GM12878 (cell line): ENCODE results near the gene ZNF582. TPM values are rescaled to one million over a fixed set of nuclear protein-coding genes. Genes with fewer than 3 reads are reported as not detected.

ENCODE experiments used
- ATAC-seq: fragments of 200-7000 bp; cut with Tn5 transposase; 3 replicates; pipeline ENCODE4 v1.9.1; 2020; ENCODE audit warnings: mild to moderate bottlenecking, moderate library complexity
- BruUV-seq: library from RNA; stranded (reverse); fragments of 400-500 nt; replicated peaks from 2 replicates; lab custom pipeline; 2021; lab: Mats Ljungman, UMichigan
- CTCF ChIA-PET: fragments of 300-600 bp; sonication (Branson Sonifier 250); formaldehyde crosslinking; extraction: SDS; loops from one replicate; lab custom pipeline; 2021; ENCODE audit warnings: inconsistent platforms; lab: Yijun Ruan, JAX
- POLR2A ChIA-PET: fragments of 350-600 bp; formaldehyde crosslinking; extraction: SDS; loops from one replicate; lab custom pipeline; 2021; ENCODE audit warnings: inconsistent platforms; lab: Charles Lee
- RAD21 ChIA-PET: fragments of 300-600 bp; sonication (Branson Sonifier 250); formaldehyde crosslinking; loops from one replicate; lab custom pipeline; 2023; ENCODE audit warnings: antibody characterized with exemption; ENCODE audit not compliant: unreplicated experiment; lab: Charles Lee
- SMC1A ChIA-PET: fragments of 300-600 bp; sonication (Branson Sonifier 250); formaldehyde crosslinking; loops from one replicate; lab custom pipeline; 2023; ENCODE audit not compliant: unreplicated experiment, uncharacterized antibody; lab: Charles Lee
- DNase-seq: peaks from one replicate; pipeline ENCODE4 v3.0.0-alpha.2; 2011; ENCODE audit warnings: low read depth, low spot score
- FAIRE-seq: peaks from 3 replicates; lab custom pipeline; 2011; peaks lifted over from hg19 to GRCh38; lab: Jason Lieb, UNC
- H2AFZ ChIP-seq: 2 replicates; pipeline ENCODE4 v1.6.0; 2011; ENCODE audit warnings: low read depth, low read length, control low read depth; ENCODE audit not compliant: control insufficient read depth
- H3K27ac ChIP-seq: 2 replicates; pipeline ENCODE4 v1.5.1; 2011; ENCODE audit warnings: control low read depth; ENCODE audit not compliant: control insufficient read depth, insufficient read depth
- H3K27me3 ChIP-seq, 2 experiments: replicated peaks in 1 of 2; 2 replicates each; pipeline versions ENCODE4 v1.6.0 to v1.6.1; 2011; ENCODE audit warnings: low read length in 1 of 2; ENCODE audit not compliant: control insufficient read depth in 2 of 2, insufficient read depth in 2 of 2
- H3K36me3 ChIP-seq, 2 experiments: 2 replicates each; pipeline ENCODE4 v1.5.1; 2011; ENCODE audit warnings: low read length in 1 of 2; ENCODE audit not compliant: control insufficient read depth in 2 of 2, insufficient read depth in 2 of 2
- H3K4me1 ChIP-seq: 2 replicates; pipeline ENCODE4 v1.6.1; 2011; ENCODE audit warnings: mild to moderate bottlenecking, low read length, moderate library complexity, mixed read lengths; ENCODE audit not compliant: control insufficient read depth, insufficient read depth
- H3K4me2 ChIP-seq: 2 replicates; pipeline ENCODE4 v1.6.0; 2011; ENCODE audit warnings: control low read depth; ENCODE audit not compliant: control insufficient read depth, insufficient read depth
- H3K4me3 ChIP-seq: fragments of 200-600 bp; sonication (generic); 2 replicates; pipeline ENCODE4 v1.5.1; 2016
- H3K79me2 ChIP-seq: 2 replicates; pipeline ENCODE4 v1.6.0; 2011; ENCODE audit warnings: low read length; ENCODE audit not compliant: control insufficient read depth, insufficient read depth
- H3K9ac ChIP-seq: 2 replicates; pipeline ENCODE4 v1.8.0; 2011; ENCODE audit warnings: low read length, control low read depth, mixed read lengths; ENCODE audit not compliant: control insufficient read depth, insufficient read depth
- H3K9me3 ChIP-seq: replicated peaks from 3 replicates; pipeline ENCODE4 v1.5.1; 2011; ENCODE audit warnings: mild to moderate bottlenecking, low read length; ENCODE audit not compliant: control insufficient read depth, insufficient read depth
- H4K20me1 ChIP-seq: 2 replicates; pipeline ENCODE4 v1.6.0; 2011; ENCODE audit not compliant: control insufficient read depth, insufficient read depth
- ASH2L ChIP-seq: fragments of 300-600, 200-600 bp; sonication (generic); IDR thresholded peaks from 2 replicates; pipeline ENCODE4 v1.6.1; 2017; ENCODE audit warnings: low read depth, mild to moderate bottlenecking, borderline replicate concordance
- CBX3 ChIP-seq: fragments of 200-600 bp; sonication (generic); IDR thresholded peaks from 2 replicates; pipeline ENCODE4 v1.6.1; 2016; ENCODE audit warnings: low read depth, borderline replicate concordance
- CEBPB ChIP-seq, 2 experiments: fragments of 150-350 bp in 1 of 2; IDR thresholded peaks; 2 replicates each; pipeline ENCODE4 v1.6.1; 2012 to 2014; ENCODE audit warnings: low read depth in 2 of 2, low read length in 2 of 2, borderline replicate concordance in 1 of 2, inconsistent platforms in 1 of 2
- CHD4 ChIP-seq: fragments of 200-600 bp; sonication (generic); IDR thresholded peaks from 2 replicates; pipeline ENCODE4 v1.6.1; 2016; ENCODE audit warnings: mild to moderate bottlenecking
- EGR1 ChIP-seq, 2 experiments: IDR thresholded peaks; 1 replicate in 1 of 2; 2 replicates in 1 of 2; pipeline ENCODE4 v1.6.1; 2011 to 2012; ENCODE audit warnings: low read depth in 2 of 2, low read length in 2 of 2, borderline replicate concordance in 1 of 2, mild to moderate bottlenecking in 1 of 2, moderate library complexity in 1 of 2
- ESRRA ChIP-seq: IDR thresholded peaks from 2 replicates; pipeline ENCODE4 v1.6.1; 2012; ENCODE audit warnings: mild to moderate bottlenecking, low read length, improper control_type of control experiment
- FOS ChIP-seq: IDR thresholded peaks from 3 replicates; pipeline ENCODE4 v1.6.1; 2011; ENCODE audit warnings: borderline replicate concordance; ENCODE audit not compliant: insufficient read length; ENCODE audit errors: extremely low read depth
- FOXM1 ChIP-seq: IDR thresholded peaks from 2 replicates; pipeline ENCODE4 v1.6.1; 2012; ENCODE audit warnings: low read depth, mild to moderate bottlenecking, inconsistent platforms, low read length, moderate library complexity
- IKZF2 ChIP-seq, 2 experiments: fragments of 450-650 bp; IDR thresholded peaks; 2 replicates each; pipeline ENCODE4 v1.6.1; 2017; ENCODE audit warnings: mild to moderate bottlenecking in 2 of 2, moderate library complexity in 2 of 2
- NFXL1 ChIP-seq: fragments of 450-650 bp; IDR thresholded peaks from 2 replicates; pipeline ENCODE4 v1.6.1; 2017; ENCODE audit warnings: antibody characterized with exemption, mild to moderate bottlenecking, borderline replicate concordance
- PAX5 ChIP-seq: IDR thresholded peaks from 2 replicates; pipeline ENCODE4 v1.6.1; 2011; ENCODE audit warnings: low read depth, low read length, borderline replicate concordance
- RCOR1 ChIP-seq: conservative IDR thresholded peaks from 2 replicates; pipeline ENCODE4 v1.6.1; 2012; ENCODE audit warnings: low read depth, low read length, improper control_type of control experiment
- RFX5 ChIP-seq: IDR thresholded peaks from 2 replicates; pipeline ENCODE4 v1.6.1; 2011; ENCODE audit warnings: low read depth, low read length, improper control_type of control experiment
- SUPT20H ChIP-seq: IDR thresholded peaks from 2 replicates; pipeline ENCODE4 v1.6.1; 2011; ENCODE audit warnings: low read depth, mild to moderate bottlenecking, low read length, moderate library complexity, borderline replicate concordance; ENCODE audit not compliant: control insufficient read depth
- SUZ12 ChIP-seq: fragments of 200-600 bp; sonication (generic); IDR thresholded peaks from one replicate; pipeline ENCODE4 v1.6.1; 2018; ENCODE audit warnings: antibody characterized with exemption, mild to moderate bottlenecking; ENCODE audit not compliant: unreplicated experiment
- TCF7 ChIP-seq: IDR thresholded peaks from 2 replicates; pipeline ENCODE4 v1.6.1; 2014; ENCODE audit warnings: antibody characterized with exemption, borderline replicate concordance
- ZSCAN29 ChIP-seq: fragments of 450-650 bp; IDR thresholded peaks from 2 replicates; pipeline ENCODE4 v1.6.1; 2017; ENCODE audit warnings: mild to moderate bottlenecking, moderate library complexity
- WGBS: methylation state at CpG from one replicate; pipeline ENCODE4 v1.1.6; 2016; ENCODE audit warnings: low lambda C conversion rate; ENCODE audit not compliant: insufficient replicate concordance, insufficient coverage; ENCODE audit errors: missing lambda C conversion rate; 5-methylcytosine and 5-hydroxymethylcytosine counted together
- in situ Hi-C: fragments of 300-500 bp; cut with MboI; formaldehyde crosslinking; loops from 9 replicates; pipeline ENCODE4 v1.14.3; 2018; ENCODE audit warnings: mixed read lengths
- intact Hi-C: fragments of 100-400 bp; cut with micrococcal nuclease; formaldehyde crosslinking; loops from one replicate; pipeline ENCODE4 v1.14.2; 2022; ENCODE audit not compliant: unreplicated experiment
- polyA plus RNA-seq, 11 experiments: library from polyadenylated mRNA; depleted of rRNA in 4 of 11; unstranded in 6 of 11; stranded (reverse) in 5 of 11; fragments of >200 nt; fragmentation: Nextera tagmentation in 4 of 11; fragmentation: Illumina TruSeq in 1 of 11; extraction: Ambion mirVana in 4 of 11; extraction: Trizol in 1 of 11; gene quantifications; 1 replicate in 1 of 11; 2 replicates in 10 of 11; pipeline versions ENCODE4 v1.2.1 to v1.2.3, GENCODE V29; 2011 to 2016; ENCODE audit warnings: inconsistent platforms in 2 of 11, missing spikeins in 2 of 11, low read depth in 1 of 11
- total RNA-seq, 4 experiments: library from RNA; depleted of rRNA in 3 of 4; stranded (reverse); fragments of >200 nt in 3 of 4; fragmentation: Illumina TruSeq in 1 of 4; extraction: Trizol in 1 of 4; gene quantifications; 2 replicates each; pipeline versions ENCODE4 v1.2.1 to v1.2.3, GENCODE V29; 2013 to 2021
- TF ChIP-seq, protein P1 (sequence below): IDR thresholded peaks from 2 replicates; pipeline ENCODE4 v1.6.1; 2011; ENCODE audit warnings: borderline replicate concordance, low read depth, mild to moderate bottlenecking, moderate library complexity, mixed read lengths, low read length; ENCODE audit not compliant: insufficient read depth; ENCODE audit errors: extremely low read length
- TF ChIP-seq, protein P2 (sequence below): IDR thresholded peaks from 2 replicates; pipeline ENCODE4 v1.6.1; 2011; ENCODE audit warnings: mild to moderate bottlenecking, low read depth, low read length, moderate library complexity; ENCODE audit not compliant: insufficient replicate concordance
- TF ChIP-seq, protein P3 (sequence below): fragments of 450-650 bp; IDR thresholded peaks from 2 replicates; pipeline ENCODE4 v1.6.1; 2017; ENCODE audit warnings: borderline replicate concordance

ZNF582 gene
- total and polyA plus RNA-seq, 10 of the 15 experiments (the other 5 are each of a cell fraction or from before 2014, with no cell fraction given) = 0.37 to 1.4 (median 0.85) TPM; not detected in 1

DNA sequence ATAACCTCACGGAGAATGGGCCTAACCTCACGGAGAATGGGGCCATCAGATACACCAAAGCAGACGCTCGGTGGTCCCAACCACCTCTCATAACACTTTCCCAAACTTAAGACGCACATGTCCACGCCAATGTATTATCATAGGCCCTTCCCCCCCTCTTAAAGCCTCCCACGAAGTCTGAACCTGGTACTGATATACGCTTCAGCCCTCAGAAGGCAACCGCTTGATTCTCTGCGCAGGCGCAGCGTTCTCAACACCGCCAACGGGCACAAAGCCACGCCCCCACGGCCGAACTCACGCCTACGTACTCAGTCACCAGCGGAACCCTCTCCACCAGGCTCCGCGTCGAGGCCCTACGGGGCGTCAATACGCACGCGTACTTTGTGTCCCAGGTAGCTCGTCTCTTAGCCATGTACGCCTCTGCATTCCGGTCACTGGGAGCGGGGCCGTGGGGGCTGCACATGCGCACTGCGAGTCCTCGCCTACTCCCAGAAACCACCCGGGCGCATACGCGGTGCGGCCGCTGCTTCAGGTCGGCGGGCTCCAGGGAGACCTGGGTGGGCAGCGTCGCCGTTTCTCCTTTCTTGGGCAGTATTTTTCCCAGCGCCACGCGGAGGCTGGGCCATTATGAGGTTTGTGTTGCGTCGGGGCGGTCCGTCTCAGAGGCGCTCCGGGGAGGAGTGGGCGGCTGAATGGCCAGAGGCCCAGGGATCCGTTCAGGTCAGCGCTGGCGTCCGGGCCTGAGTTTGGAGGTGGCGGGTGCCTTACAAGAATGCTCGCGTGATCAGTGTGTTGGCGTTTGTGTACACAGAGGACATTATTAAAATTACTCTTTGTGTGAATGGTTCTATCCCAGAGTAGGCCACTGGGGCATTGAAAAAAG, 25.3 kb downstream of the ZNF582 start:
- RAD21 ChIA-PET = no interaction called here
- 16% methylated on average over 63 of the region's 65 CpGs for WGBS
- POLR2A ChIA-PET = no interaction called here
- TF ChIP-seq, protein P1, sequence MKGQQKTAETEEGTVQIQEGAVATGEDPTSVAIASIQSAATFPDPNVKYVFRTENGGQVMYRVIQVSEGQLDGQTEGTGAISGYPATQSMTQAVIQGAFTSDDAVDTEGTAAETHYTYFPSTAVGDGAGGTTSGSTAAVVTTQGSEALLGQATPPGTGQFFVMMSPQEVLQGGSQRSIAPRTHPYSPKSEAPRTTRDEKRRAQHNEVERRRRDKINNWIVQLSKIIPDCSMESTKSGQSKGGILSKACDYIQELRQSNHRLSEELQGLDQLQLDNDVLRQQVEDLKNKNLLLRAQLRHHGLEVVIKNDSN = no peak
- no peak for TF ChIP-seq CBX3
- TF ChIP-seq SUPT20H = no peak
- TF ChIP-seq SUZ12 = no peak
- TF ChIP-seq ESRRA = no peak
- TF ChIP-seq, protein P2, sequence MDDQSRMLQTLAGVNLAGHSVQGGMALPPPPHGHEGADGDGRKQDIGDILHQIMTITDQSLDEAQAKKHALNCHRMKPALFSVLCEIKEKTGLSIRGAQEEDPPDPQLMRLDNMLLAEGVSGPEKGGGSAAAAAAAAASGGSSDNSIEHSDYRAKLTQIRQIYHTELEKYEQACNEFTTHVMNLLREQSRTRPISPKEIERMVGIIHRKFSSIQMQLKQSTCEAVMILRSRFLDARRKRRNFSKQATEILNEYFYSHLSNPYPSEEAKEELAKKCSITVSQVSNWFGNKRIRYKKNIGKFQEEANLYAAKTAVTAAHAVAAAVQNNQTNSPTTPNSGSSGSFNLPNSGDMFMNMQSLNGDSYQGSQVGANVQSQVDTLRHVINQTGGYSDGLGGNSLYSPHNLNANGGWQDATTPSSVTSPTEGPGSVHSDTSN = no peak
- TF ChIP-seq IKZF2 (IDR thresholded peaks at IDR 0.05) = no peak
- TF ChIP-seq FOS = no peak
- TF ChIP-seq RCOR1 = no peak
- TF ChIP-seq NFXL1 = no peak
- TF ChIP-seq CEBPB (IDR thresholded peaks at IDR 0.05; ENCODE audit: borderline replicate concordance in 1 of 2, low read depth in 2 of 2, low read length in 2 of 2) = no peak
- TF ChIP-seq PAX5 = peak; percentile 28; the same call in 1 of the 2 replicates
- peak; percentile 40; the same call in 1 of the 2 replicates for TF ChIP-seq RFX5
- TF ChIP-seq ASH2L = no peak
- TF ChIP-seq, protein P3, sequence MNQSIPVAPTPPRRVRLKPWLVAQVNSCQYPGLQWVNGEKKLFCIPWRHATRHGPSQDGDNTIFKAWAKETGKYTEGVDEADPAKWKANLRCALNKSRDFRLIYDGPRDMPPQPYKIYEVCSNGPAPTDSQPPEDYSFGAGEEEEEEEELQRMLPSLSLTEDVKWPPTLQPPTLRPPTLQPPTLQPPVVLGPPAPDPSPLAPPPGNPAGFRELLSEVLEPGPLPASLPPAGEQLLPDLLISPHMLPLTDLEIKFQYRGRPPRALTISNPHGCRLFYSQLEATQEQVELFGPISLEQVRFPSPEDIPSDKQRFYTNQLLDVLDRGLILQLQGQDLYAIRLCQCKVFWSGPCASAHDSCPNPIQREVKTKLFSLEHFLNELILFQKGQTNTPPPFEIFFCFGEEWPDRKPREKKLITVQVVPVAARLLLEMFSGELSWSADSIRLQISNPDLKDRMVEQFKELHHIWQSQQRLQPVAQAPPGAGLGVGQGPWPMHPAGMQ = no peak
- TF ChIP-seq EGR1 (IDR thresholded peaks at IDR 0.05; ENCODE audit: borderline replicate concordance in 1 of 2, low read depth in 2 of 2, low read length in 2 of 2) = 0 out of 3 replicates have a peak, but pooled peaks of 1 of the 2 experiments have one; percentile 17
- no peak for TF ChIP-seq ZSCAN29
- TF ChIP-seq TCF7 = no peak
- no peak for TF ChIP-seq CHD4
- no peak for TF ChIP-seq FOXM1

More for the DNA sequence above, 25.3 kb downstream of the ZNF582 start:
- Histone ChIP-seq H3K4me1 (no peaks in the 10 kb centered on the region), H3K79me2 (no peaks in the 10 kb centered on the region; the same call in 1 of the 2 replicates), H3K27me3 (no peaks in the 10 kb centered on the region), H4K20me1 (no peaks in the 10 kb centered on the region), H3K4me2 (peak overlapping the region; percentile 31), H3K4me3 (peak overlapping the region; percentile 76), H3K9me3 (peaks cover 5% of the 10 kb centered on the region), H2AFZ (peak overlapping the region; percentile 73), H3K9ac (peak overlapping the region; percentile 57), H3K36me3 (no peaks in the 10 kb centered on the region), H3K27ac (no peak overlapping the region)
- DNase-seq (peak; percentile 40), FAIRE-seq (no peak), ATAC-seq (peak; percentile 90)
- BruUV-seq = no TSS peak
- in situ Hi-C loops = no loop called here
- ChIA-PET SMC1A (interaction anchor here (1.0 to 1.6 kb wide), 2 partner anchors 36 to 117 kb away, joined by 3 to 4 read pairs; partner anchors contain the start of gene ZNF583), CTCF (interaction anchor here (1.3 to 3.0 kb wide), 2 partner anchors 20 to 302 kb away, joined by 3 to 18 read pairs; no protein-coding TSS in a partner anchor)
- intact Hi-C loops = no loop called here
